Pancreas (tissue), 10 donors: Measurements from ENCODE around the gene CTSF. TPM values are rescaled to one million over a fixed set of nuclear protein-coding genes. Genes with fewer than 3 reads are reported as not detected.

ENCODE experiments used
- ATAC-seq, 4 donors: fragments of 200-7000 bp; cut with Tn5 transposase; one replicate each; pipeline versions ENCODE4 v1.8.0 to v1.9.1; 2020; ENCODE audit warnings: mild to moderate bottlenecking in 4 of 4, moderate library complexity in 4 of 4
- DNase-seq, 6 donors: peaks; one replicate each; pipeline ENCODE4 v3.0.0-alpha.2; 2020
- FAIRE-seq: peaks from 2 replicates; lab custom pipeline; 2012; peaks lifted over from hg19 to GRCh38; lab: Jason Lieb, UNC
- H3K27ac ChIP-seq, 4 donors: fragments of 200-600 bp; sonication (generic); 1 replicate in 3 of 4; 2 replicates in 1 of 4; pipeline versions ENCODE4 v1.5.0 to v1.8.0; 2020
- H3K27me3 ChIP-seq, 4 donors: fragments of 200-600 bp; one replicate each; pipeline ENCODE4 v1.8.0; 2021
- H3K36me3 ChIP-seq, 3 donors: fragments of 200-600 bp; sonication (generic) in 1 of 3; one replicate each; pipeline versions ENCODE4 v1.5.0 to v1.8.0; 2020 to 2021
- H3K4me1 ChIP-seq, 3 donors: fragments of 200-600 bp; one replicate each; pipeline ENCODE4 v1.8.0; 2021
- H3K4me3 ChIP-seq, 4 donors: fragments of 200-600 bp; sonication (generic) in 2 of 4; one replicate each; pipeline versions ENCODE4 v1.5.0 to v1.8.0; 2020 to 2021
- H3K9me3 ChIP-seq, 4 donors: fragments of 200-600 bp; one replicate each; pipeline ENCODE4 v1.8.0; 2021
- WGBS, 2 donors: extraction: QIAGEN DNeasy Blood & Tissue Kit; methylation state at CpG; one replicate each; pipeline ENCODE4 v1.1.7; 2013; 5-methylcytosine and 5-hydroxymethylcytosine counted together
- intact Hi-C, 3 donors: fragments of 100-400 bp; cut with DNase I; formaldehyde crosslinking; loops; one replicate each; pipeline versions ENCODE4 v1.11.1 to v1.14.2; 2022
- polyA plus RNA-seq, 2 donors: library from polyadenylated mRNA; stranded (reverse); fragments of 200-250 nt; gene quantifications; one replicate each; pipeline ENCODE4 v1.2.3, GENCODE V29; 2013
- total RNA-seq, 6 donors: library from RNA; stranded (reverse); fragmentation: NEBNext Ultra II Directional in 4 of 6; extraction: Animal tissue kit (Norgen Biotek cat#: 25700) in 4 of 6; gene quantifications; one replicate each; pipeline versions ENCODE4 v1.2.1 to v1.2.4, GENCODE V29; 2021 to 2023
- TF ChIP-seq, protein P1 (sequence below), 4 donors: fragments of 200-600 bp; sonication (generic) in 3 of 4; IDR thresholded peaks; one replicate each; pipeline versions ENCODE4 v1.5.0 to v1.8.0; 2021; ENCODE audit warnings: antibody characterized with exemption in 4 of 4
- donor health status: healthy with polysubstance abuse.
- donor health status: DM: no; HTN: no; CAD: no; lungs with moderate emphysema.
- donor health status: DM: no; HTN: no; CAD: no.
- donor health status: control.
- donor health status: control.
- donor health status: Bipolar disorder and iron deficiency.
- donor health status: DM: yes; HTN: yes; CAD: no.
- donor health status: DM: no; HTN: no; CAD: no.
- donor health status: DM: no; HTN: no; CAD: no.
- donor health status: DM: yes; HTN: yes; CAD: no.

Gene CTSF
- total and polyA plus RNA-seq, 8 donors: 10.6 to 43.2 (median 19.9) TPM

DNA sequence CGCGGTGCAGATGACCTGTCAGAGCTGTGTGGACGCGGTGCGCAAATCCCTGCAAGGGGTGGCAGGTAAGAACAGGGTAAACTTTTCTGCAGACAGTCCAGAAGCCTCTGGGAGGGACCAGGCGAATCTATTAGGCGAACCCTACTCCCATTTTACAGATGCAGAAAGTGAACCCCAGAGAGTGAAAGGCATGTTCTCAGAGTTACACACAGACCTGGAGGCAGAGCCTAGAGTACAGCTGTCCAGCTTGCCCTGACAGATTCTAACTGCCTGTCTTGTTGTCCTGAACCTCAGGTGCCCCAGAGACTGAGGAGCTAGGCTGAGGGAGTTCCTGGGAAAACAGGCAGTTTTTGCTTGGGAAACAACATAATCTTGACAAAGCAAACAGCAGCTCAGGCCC lies 25.2 kb upstream of the CTSF start:
- peak in 2 of 4 donors; percentile 3 to 4 for ATAC-seq
- FAIRE-seq: no peak
- no peaks in the 10 kb centered on the region for H3K27me3 ChIP-seq
- H3K9me3 ChIP-seq: no peaks in the 10 kb centered on the region
- TF ChIP-seq, protein P1, sequence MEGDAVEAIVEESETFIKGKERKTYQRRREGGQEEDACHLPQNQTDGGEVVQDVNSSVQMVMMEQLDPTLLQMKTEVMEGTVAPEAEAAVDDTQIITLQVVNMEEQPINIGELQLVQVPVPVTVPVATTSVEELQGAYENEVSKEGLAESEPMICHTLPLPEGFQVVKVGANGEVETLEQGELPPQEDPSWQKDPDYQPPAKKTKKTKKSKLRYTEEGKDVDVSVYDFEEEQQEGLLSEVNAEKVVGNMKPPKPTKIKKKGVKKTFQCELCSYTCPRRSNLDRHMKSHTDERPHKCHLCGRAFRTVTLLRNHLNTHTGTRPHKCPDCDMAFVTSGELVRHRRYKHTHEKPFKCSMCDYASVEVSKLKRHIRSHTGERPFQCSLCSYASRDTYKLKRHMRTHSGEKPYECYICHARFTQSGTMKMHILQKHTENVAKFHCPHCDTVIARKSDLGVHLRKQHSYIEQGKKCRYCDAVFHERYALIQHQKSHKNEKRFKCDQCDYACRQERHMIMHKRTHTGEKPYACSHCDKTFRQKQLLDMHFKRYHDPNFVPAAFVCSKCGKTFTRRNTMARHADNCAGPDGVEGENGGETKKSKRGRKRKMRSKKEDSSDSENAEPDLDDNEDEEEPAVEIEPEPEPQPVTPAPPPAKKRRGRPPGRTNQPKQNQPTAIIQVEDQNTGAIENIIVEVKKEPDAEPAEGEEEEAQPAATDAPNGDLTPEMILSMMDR (IDR thresholded peaks at IDR 0.05): no peak
- H3K4me3 ChIP-seq: peak overlapping the region; percentile 35 to 65 (median 51)
- no peak overlapping the region for H3K27ac ChIP-seq
- 45 to 50% methylated on average over 7 of the region's 7 CpGs for WGBS, 2 donors
- H3K4me1 ChIP-seq: peaks cover 0 to 11% (median 4%) of the 10 kb centered on the region in 3 donors
- intact Hi-C loops: no loop called here
- no peak for DNase-seq
- no peaks in the 10 kb centered on the region for H3K36me3 ChIP-seq

DNA sequence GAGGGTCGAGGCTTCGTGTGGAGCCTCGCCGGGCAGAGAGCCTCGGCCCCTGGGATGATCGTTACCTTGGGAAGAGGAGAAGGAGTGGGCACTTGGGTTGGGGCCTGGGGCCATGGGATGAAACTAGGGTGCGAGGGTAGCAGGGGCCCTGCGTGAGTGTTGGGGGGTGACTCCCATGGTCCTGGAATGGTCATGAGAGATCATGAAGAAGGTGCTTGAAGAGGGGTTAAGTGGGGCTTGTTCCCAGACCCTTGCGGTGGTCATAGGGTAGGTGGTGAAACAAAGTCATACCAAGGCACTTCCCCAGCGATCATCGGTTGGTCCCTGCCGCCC lies 24.9 kb upstream of the CTSF start:
- no peak for FAIRE-seq

DNA sequence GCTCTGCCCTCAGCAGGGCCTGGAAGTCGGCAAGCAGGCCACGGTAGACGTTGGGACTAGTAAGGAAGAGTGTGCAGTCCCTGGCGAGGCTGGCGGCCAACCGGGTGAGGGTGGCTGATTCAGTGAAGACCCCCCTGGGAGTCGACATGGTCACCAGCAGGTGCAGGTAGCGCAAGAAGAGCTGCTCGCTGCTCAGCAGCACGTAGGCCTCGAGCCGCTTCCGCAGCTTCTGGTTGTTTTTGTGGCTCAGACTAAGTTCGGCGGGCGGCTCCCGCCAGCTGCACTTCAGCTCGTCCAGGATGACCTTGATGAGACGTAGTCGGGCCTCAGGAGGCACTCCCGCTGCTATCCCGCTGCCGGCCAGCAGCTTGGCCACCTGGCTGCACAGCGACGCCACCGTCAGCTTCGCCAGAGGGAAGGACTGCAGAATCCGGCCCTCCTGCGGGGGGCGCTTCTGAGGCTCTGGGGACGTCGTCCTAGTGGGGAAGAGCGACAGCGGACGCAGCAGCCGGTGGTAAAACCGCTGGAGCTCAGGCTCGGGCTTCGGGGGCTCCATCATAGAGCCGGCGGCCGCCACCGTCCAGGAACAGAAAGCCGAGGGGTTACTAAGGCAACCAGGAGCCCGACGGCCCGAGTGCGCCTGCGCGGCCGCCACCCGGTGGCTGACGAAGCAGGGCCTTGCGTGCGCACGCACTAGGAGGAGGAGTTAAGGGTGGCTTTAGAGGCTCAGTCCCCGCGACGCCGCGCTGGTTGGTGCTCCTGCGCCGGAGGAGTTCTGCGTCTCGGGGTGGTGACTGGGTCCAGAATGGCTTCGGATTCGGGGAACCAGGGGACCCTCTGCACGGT lies 24.3 kb upstream of the CTSF start, which contains the start of the genes CCDC87 and CCS:
Gene CCDC87, minus strand, starts transcription at position 607 of the 846 bp plus-strand sequence. Its CDS starts 48 bp downstream, at position 559.
Gene CCS, plus strand, starts transcription at position 729 of the 846 bp plus-strand sequence. Its CDS starts 77 bp downstream, at position 806.
- FAIRE-seq (no peak), ATAC-seq (peak; percentile 96 to 99 (median 98)), DNase-seq (peak; percentile 97 to 100 (median 98))
- no peaks in the 10 kb centered on the region for H3K36me3 ChIP-seq
- WGBS, 2 donors: 15 to 16% methylated on average over 68 of the region's 68 CpGs
- H3K9me3 ChIP-seq: no peaks in the 10 kb centered on the region
- intact Hi-C loops: no loop called here
- H3K27ac ChIP-seq: peak within 1 kb of the TSS; percentile 55 to 78 (median 68)
- H3K4me1 ChIP-seq: peaks cover 0 to 11% (median 4%) of the 10 kb centered on the region in 3 donors
- no peaks in the 10 kb centered on the region for H3K27me3 ChIP-seq
- TF ChIP-seq, protein P1 (IDR thresholded peaks at IDR 0.05): peak; percentile 20 to 57 (median 46)
- peak within 1 kb of the TSS; percentile 35 to 65 (median 51) for H3K4me3 ChIP-seq

More for the DNA sequence above, 24.9 kb upstream of the CTSF start:
- peak overlapping the region; percentile 35 to 65 (median 51) for H3K4me3 ChIP-seq
- H3K36me3 ChIP-seq: no peaks in the 10 kb centered on the region
- no peak for DNase-seq
- no peaks in the 10 kb centered on the region for H3K9me3 ChIP-seq
- ATAC-seq: peak in 1 of 4 donors; percentile 28
- H3K4me1 ChIP-seq: peaks cover 0 to 11% (median 4%) of the 10 kb centered on the region in 3 donors
- H3K27me3 ChIP-seq: no peaks in the 10 kb centered on the region
- TF ChIP-seq, protein P1 (IDR thresholded peaks at IDR 0.05): no peak
- H3K27ac ChIP-seq: peak overlapping the region; percentile 55 to 78 (median 68)
- 15% methylated on average over 12 of the region's 12 CpGs for WGBS, 2 donors
- intact Hi-C loops: no loop called here

DNA sequence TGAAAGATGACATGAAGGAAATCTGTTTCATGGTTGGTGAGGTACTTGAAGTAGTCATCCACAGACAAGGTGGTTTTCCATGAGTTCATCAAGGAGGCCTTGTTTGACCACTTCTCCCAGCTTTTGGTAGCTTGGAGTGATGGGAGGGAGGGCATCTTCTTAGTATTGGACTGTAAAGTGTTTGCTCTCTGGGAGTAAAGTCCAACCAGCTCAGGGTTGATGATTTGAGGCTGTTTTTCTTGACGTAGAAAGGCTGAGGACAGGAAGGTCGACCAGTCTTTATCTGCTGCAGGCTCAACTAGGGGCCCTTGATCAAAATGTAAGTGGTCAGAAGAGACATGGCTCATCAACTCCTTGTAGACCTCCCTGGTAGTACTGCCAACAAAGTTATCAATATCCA lies 22.8 kb upstream of the CTSF start:
- H3K36me3 ChIP-seq: no peaks in the 10 kb centered on the region
- intact Hi-C loops: no loop called here
- H3K4me3 ChIP-seq: no peak overlapping the region
- H3K4me1 ChIP-seq: peaks cover 0 to 11% (median 4%) of the 10 kb centered on the region in 3 donors
- TF ChIP-seq, protein P1 (IDR thresholded peaks at IDR 0.05): no peak
- H3K27ac ChIP-seq: no peak overlapping the region
- no peaks in the 10 kb centered on the region for H3K9me3 ChIP-seq
- DNase-seq (no peak), FAIRE-seq (no peak), ATAC-seq (no peak)
- H3K27me3 ChIP-seq: no peaks in the 10 kb centered on the region
- WGBS, 2 donors: 41 to 51% methylated on average over 2 of the region's 2 CpGs
